ENCODE data around the gene GOSR1.
"Not testable (repeated sequence)": the region's sequence is repeated elsewhere in the genome, so short reads cannot be mapped to it uniquely, and the experiment has no call there.

Gene GOSR1

DNA sequence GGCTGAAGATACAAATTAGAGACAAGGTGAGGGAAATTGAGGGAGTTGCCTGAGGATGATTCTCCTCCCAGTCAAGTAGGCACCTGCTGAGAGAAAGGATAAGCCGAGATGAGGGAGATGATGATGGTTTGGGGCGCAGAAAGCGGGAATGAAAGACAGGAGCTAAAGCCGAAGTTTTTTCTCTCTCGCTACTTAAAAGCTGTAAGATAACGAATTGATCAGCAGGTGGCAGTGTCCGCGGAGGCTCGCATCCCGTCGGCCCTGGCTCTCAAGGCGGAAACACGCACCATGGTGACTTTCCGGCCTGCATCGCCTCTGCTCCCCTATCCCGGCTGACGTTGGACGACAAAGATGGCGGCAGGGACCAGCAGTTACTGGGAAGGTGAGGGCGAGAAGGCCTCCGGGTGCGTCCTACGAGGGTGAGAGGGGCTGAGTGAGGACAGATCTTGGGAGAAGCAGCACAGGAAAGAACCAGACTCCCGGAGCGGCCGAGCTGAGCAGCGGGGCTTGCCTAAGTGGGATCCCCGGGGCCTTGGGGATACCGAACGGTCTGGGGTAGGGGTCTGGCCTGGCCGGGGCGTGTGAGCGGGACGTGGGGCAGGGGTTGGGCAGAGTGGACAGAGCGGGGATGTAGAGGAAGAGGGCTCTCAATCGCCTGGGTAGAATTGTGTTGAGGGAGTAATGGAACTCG lies at the start of gene GOSR1:
GOSR1 (plus strand) TSS at position 326 of the 691 bp plus-strand sequence; CDS start at position 352, 26 bp downstream.
- peak; percentile 87 for DNase-seq (ENCODE audit: low spot score)
- in situ Hi-C loops (cut with MboI; ENCODE audit: low pct_unique_long_range_greater_than_20kb, low sequenced_read_pairs, unreplicated experiment), result loop anchor here (25.0 kb wide), 1 partner anchor 360 kb away; the partner anchor contains the start of gene ATAD5
- TF ChIP-seq, protein P1, sequence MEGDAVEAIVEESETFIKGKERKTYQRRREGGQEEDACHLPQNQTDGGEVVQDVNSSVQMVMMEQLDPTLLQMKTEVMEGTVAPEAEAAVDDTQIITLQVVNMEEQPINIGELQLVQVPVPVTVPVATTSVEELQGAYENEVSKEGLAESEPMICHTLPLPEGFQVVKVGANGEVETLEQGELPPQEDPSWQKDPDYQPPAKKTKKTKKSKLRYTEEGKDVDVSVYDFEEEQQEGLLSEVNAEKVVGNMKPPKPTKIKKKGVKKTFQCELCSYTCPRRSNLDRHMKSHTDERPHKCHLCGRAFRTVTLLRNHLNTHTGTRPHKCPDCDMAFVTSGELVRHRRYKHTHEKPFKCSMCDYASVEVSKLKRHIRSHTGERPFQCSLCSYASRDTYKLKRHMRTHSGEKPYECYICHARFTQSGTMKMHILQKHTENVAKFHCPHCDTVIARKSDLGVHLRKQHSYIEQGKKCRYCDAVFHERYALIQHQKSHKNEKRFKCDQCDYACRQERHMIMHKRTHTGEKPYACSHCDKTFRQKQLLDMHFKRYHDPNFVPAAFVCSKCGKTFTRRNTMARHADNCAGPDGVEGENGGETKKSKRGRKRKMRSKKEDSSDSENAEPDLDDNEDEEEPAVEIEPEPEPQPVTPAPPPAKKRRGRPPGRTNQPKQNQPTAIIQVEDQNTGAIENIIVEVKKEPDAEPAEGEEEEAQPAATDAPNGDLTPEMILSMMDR (IDR thresholded peaks at IDR 0.05; ENCODE audit: extremely low read depth, insufficient read depth, missing control alignments), result peak; percentile 80

DNA sequence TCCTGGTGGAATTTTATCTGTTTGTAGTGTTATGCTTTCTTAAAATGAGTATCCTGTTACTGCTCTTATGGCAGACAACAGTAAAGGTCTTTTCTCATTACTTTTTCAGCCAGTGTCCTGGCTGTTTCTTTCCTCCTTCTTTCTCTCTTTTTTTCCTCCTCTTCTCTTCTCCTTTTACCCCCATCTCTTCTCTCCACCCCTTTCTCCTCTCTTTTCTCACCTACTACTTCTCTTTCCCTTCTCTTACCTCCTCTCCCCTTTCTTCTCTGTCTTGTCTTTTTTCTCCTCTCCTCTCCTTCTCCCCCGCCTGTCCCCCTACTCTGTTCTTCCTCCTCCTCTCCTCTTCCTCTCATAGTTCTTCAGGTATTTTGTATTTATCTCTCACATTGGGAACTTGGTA lies 49.6 kb upstream of the GOSR1 start:
- in situ Hi-C loops (cut with MboI; ENCODE audit: low pct_unique_long_range_greater_than_20kb, low sequenced_read_pairs, unreplicated experiment), result no loop called here
- TF ChIP-seq, protein P1 (IDR thresholded peaks at IDR 0.05; ENCODE audit: extremely low read depth, insufficient read depth, missing control alignments), result no peak
- no peak for DNase-seq (ENCODE audit: low spot score)

DNA sequence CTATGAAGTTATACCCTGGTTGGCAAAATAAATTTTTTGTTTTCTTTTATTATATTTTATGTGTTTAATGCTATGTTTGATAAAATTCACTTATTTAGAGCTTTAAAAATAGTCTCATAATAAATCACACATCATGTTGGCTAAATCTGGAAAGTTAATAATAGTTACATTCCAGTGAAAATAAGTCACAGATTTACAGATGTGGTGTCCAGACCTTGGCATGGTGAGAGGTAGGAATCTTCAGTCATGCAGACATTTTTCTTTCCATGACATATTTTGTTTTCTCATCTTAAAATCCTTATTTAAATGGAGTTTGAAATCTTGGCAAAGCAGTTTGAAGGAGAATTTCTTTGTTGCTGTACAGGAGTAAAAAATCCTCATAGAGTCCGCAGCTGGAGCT lies 48.1 kb upstream of the GOSR1 start:
- no peak for DNase-seq (ENCODE audit: low spot score)
- TF ChIP-seq, protein P1 (IDR thresholded peaks at IDR 0.05; ENCODE audit: extremely low read depth, insufficient read depth, missing control alignments), result no peak
- in situ Hi-C loops (cut with MboI; ENCODE audit: low pct_unique_long_range_greater_than_20kb, low sequenced_read_pairs, unreplicated experiment), result no loop called here

DNA sequence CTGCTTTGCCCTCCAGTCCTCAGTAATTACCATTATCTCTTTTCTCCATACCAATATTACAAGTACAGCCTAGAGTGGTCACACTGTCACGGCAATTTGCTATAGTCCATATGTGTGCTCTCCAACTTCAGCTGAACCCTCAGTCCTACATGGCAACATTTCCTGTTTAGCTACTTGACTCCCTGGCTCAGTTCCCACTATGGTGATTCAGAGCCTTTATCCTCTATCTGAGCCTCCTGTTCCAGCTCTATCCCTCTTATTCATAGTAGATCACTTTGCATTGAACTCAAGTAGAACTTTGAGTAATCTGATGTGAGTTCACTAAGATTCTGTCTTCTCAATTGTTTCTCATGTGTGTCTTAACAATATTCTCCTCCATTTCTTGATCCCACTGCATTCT lies 43.7 kb upstream of the GOSR1 start:
- DNase-seq (ENCODE audit: low spot score), result no peak
- TF ChIP-seq, protein P1 (IDR thresholded peaks at IDR 0.05; ENCODE audit: extremely low read depth, insufficient read depth, missing control alignments), result no peak
- in situ Hi-C loops (cut with MboI; ENCODE audit: low pct_unique_long_range_greater_than_20kb, low sequenced_read_pairs, unreplicated experiment), result no loop called here

DNA sequence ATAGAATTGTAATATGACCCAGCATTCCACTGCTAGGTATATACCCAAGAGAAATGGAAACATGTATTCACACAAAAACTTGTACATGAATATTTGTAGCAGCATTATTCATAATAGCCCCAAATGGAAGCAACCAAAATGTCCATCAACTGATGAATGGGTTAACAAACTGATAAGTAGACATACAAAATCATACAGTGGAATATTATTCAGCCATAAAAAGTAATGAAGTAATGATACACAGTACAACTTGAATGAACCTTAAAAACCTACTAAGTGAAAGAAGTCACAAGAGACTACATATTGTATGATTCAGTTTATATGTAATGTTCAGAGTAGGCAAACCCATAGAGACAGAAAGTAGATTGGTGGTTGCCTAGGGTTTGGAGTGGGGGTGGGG lies 40.5 kb upstream of the GOSR1 start:
- no peak for DNase-seq (ENCODE audit: low spot score)
- TF ChIP-seq, protein P1 (IDR thresholded peaks at IDR 0.05; ENCODE audit: extremely low read depth, insufficient read depth, missing control alignments), result no peak
- in situ Hi-C loops (cut with MboI; ENCODE audit: low pct_unique_long_range_greater_than_20kb, low sequenced_read_pairs, unreplicated experiment), result no loop called here

DNA sequence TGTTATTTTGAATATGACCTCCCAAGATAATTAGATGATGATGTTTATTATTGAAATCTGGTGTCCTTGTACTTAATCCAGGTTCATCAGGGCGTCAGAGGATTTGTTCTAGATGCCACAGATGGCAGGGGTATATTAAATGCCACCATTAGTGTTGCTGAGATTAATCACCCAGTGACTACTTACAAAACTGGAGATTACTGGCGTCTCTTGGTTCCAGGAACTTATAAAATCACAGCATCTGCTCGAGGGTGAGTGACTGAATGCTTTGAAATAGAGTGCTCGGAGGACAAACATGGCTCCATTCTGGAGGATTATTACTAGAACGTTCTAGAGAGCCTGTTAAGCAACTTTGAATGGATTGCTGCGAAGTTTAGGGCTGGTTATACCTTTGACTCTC lies 33.5 kb upstream of the GOSR1 start:
- no peak for DNase-seq (ENCODE audit: low spot score)
- TF ChIP-seq, protein P1 (IDR thresholded peaks at IDR 0.05; ENCODE audit: extremely low read depth, insufficient read depth, missing control alignments), result no peak
- in situ Hi-C loops (cut with MboI; ENCODE audit: low pct_unique_long_range_greater_than_20kb, low sequenced_read_pairs, unreplicated experiment), result no loop called here

DNA sequence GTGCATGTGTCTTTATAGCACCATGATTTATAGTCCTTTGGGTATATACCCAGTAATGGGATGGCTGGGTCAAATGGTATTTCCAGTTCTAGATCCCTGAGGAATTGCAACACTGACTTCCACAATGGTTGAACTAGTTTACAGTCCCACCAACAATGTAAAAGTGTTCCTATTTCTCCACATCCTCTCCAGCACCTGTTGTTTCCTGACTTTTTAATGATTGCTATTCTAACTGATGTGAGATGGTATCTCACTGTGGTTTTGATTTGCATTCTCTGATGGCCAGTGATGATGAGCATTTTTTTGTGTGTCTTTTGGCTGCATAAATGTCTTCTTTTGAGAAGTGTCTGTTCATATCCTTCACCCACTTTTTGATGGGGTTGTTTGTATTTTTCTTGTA lies 30.6 kb upstream of the GOSR1 start:
- DNase-seq (ENCODE audit: low spot score); in situ Hi-C loops (cut with MboI; ENCODE audit: low pct_unique_long_range_greater_than_20kb, low sequenced_read_pairs, unreplicated experiment): not testable (repeated sequence)

All from GM13977 (cell line).